ACHN (cell line): Measurements from ENCODE around the gene ELOVL5.

Source experiments
- DNase-seq: peaks from one replicate; pipeline ENCODE4 v3.0.0-alpha.2; 2015
- in situ Hi-C: cut with HindIII; loops from 2 replicates; pipeline ENCODE4 v1.10.0; 2017; ENCODE audit warnings: low sequenced_read_pairs, low pct_ligation_motif_present, low pct_unique_long_range_greater_than_20kb

Gene ELOVL5

GRCh38 chr6:53230775-53231467 is 117.8 kb downstream of the ELOVL5 start:
- no peak for DNase-seq
- in situ Hi-C loops = no loop called here

GRCh38 chr6:53227847-53228246 is 120.9 kb downstream of the ELOVL5 start:
- in situ Hi-C loops = no loop called here
- DNase-seq = no peak

- DNase-seq = no peak
- in situ Hi-C loops = no loop called here
Observed at GRCh38 chr6:53220605-53221004, 128.1 kb downstream of the ELOVL5 start.
